K562 (cell line): ENCODE measurements around the gene RER1. TPM values are rescaled to one million over a fixed set of nuclear protein-coding genes. Genes with fewer than 3 reads are reported as not detected.

Source experiments
- JUN ChIP-seq, 2 experiments: sonication (generic) in 1 of 2; formaldehyde crosslinking in 1 of 2; IDR thresholded peaks; 2 replicates each; pipeline versions ENCODE4 v1.6.1 to v1.8.0; 2012 to 2022; ENCODE audit warnings: borderline replicate concordance in 2 of 2, mild to moderate bottlenecking in 2 of 2, improper control_type of control experiment in 1 of 2, low read depth in 1 of 2, low read length in 1 of 2, missing genetic modification reagents in 1 of 2
- SIN3B ChIP-seq: fragments of 450-650 bp; IDR thresholded peaks from 2 replicates; pipeline ENCODE4 v1.6.1; 2017; ENCODE audit warnings: low read depth, mild to moderate bottlenecking, moderate library complexity
- ZNF212 ChIP-seq: fragments of 450-650 bp; formaldehyde crosslinking; IDR thresholded peaks from 2 replicates; pipeline ENCODE4 v1.4.0; 2020; ENCODE audit warnings: mild to moderate bottlenecking
- ZNF239 ChIP-seq: fragments of 250-450 bp; sonication (Bioruptor Pico); IDR thresholded peaks from 2 replicates; pipeline ENCODE4 v1.4.0; 2020; ENCODE audit warnings: mild to moderate bottlenecking
- ZNF384 ChIP-seq: IDR thresholded peaks from 2 replicates; pipeline ENCODE4 v1.6.1; 2012; ENCODE audit warnings: low read depth, low read length, improper control_type of control experiment
- ZNF696 ChIP-seq: fragments of 250-450 bp; sonication (Bioruptor Pico); conservative IDR thresholded peaks from 2 replicates; pipeline ENCODE4 v1.4.0; 2020; ENCODE audit warnings: mild to moderate bottlenecking, moderate library complexity
- polyA plus RNA-seq, 8 experiments: library from polyadenylated mRNA; depleted of rRNA in 4 of 8; stranded (reverse) in 5 of 8; unstranded in 3 of 8; fragments of >200 nt; fragmentation: Nextera tagmentation in 2 of 8; fragmentation: Illumina TruSeq in 1 of 8; extraction: Ambion mirVana in 2 of 8; extraction: Trizol in 1 of 8; gene quantifications; 2 replicates each; pipeline versions ENCODE4 v1.2.1 to v1.2.3, GENCODE V29; 2011 to 2014; ENCODE audit warnings: inconsistent platforms in 1 of 8, missing spikeins in 1 of 8
- total RNA-seq, 7 experiments: library from RNA; depleted of rRNA in 6 of 7; stranded (reverse); fragments of >200 nt in 6 of 7; fragmentation: Illumina TruSeq in 2 of 7; extraction: Trizol in 2 of 7; gene quantifications; 2 replicates each; pipeline versions ENCODE4 v1.2.1 to v1.2.3, GENCODE V29; 2011 to 2021; ENCODE audit warnings: low replicate concordance in 1 of 7
- TF ChIP-seq, protein P1 (sequence below): fragments of 450-650 bp; IDR thresholded peaks from 2 replicates; pipeline ENCODE4 v1.6.1; 2016
- TF ChIP-seq, protein P2 (sequence below): IDR thresholded peaks from 3 replicates; pipeline ENCODE4 v1.6.1; 2011; ENCODE audit warnings: borderline replicate concordance, mild to moderate bottlenecking; ENCODE audit not compliant: insufficient read length, insufficient read depth
- TF ChIP-seq, protein P3 (sequence below), 2 experiments: fragments of 450-650 bp in 1 of 2; sonication (generic) in 1 of 2; formaldehyde crosslinking in 1 of 2; IDR thresholded peaks; 2 replicates each; pipeline versions ENCODE4 v1.7.1 to v1.9.0; 2016 to 2022; ENCODE audit warnings: inconsistent platforms in 1 of 2, mild to moderate bottlenecking in 1 of 2, missing genetic modification reagents in 1 of 2

RER1 gene
- total and polyA plus RNA-seq, 9 of the 15 experiments (the other 6 are each of a cell fraction or from before 2014, with no cell fraction given) = 19.6 to 354 (median 183) TPM

DNA sequence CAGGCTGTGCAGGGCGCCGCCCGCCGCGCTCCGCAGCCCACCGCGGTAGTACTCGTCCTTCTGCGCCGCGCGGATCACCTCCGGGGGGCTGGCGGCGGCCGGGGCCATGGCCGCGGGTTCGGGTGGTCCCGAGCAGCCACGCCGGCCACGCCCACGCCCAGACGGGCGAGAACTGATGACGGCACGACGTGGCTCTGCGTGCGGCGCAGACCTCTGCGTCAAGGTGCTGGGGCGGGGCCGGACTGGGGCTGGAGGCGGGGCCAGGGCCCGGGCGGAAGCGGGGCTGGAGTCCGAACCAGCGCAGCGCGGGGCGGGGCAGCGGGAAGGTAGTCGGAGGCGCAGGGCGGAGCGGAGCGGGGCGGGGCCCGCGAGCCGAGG lies 20.7 kb downstream of the RER1 start, which contains the start of gene PEX10 (continued):
- TF ChIP-seq, protein P1, sequence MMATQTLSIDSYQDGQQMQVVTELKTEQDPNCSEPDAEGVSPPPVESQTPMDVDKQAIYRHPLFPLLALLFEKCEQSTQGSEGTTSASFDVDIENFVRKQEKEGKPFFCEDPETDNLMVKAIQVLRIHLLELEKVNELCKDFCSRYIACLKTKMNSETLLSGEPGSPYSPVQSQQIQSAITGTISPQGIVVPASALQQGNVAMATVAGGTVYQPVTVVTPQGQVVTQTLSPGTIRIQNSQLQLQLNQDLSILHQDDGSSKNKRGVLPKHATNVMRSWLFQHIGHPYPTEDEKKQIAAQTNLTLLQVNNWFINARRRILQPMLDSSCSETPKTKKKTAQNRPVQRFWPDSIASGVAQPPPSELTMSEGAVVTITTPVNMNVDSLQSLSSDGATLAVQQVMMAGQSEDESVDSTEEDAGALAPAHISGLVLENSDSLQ = no peak
- TF ChIP-seq ZNF384 = no peak
- peak; percentile 96 for TF ChIP-seq SIN3B
- TF ChIP-seq ZNF239 (CRISPR knock-in tag) = no peak
- TF ChIP-seq ZNF212 (CRISPR knock-in tag) = no peak
- TF ChIP-seq, protein P2, sequence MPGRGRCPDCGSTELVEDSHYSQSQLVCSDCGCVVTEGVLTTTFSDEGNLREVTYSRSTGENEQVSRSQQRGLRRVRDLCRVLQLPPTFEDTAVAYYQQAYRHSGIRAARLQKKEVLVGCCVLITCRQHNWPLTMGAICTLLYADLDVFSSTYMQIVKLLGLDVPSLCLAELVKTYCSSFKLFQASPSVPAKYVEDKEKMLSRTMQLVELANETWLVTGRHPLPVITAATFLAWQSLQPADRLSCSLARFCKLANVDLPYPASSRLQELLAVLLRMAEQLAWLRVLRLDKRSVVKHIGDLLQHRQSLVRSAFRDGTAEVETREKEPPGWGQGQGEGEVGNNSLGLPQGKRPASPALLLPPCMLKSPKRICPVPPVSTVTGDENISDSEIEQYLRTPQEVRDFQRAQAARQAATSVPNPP = no peak
- no peak for TF ChIP-seq ZNF696 (CRISPR knock-in tag)
- TF ChIP-seq, protein P3, sequence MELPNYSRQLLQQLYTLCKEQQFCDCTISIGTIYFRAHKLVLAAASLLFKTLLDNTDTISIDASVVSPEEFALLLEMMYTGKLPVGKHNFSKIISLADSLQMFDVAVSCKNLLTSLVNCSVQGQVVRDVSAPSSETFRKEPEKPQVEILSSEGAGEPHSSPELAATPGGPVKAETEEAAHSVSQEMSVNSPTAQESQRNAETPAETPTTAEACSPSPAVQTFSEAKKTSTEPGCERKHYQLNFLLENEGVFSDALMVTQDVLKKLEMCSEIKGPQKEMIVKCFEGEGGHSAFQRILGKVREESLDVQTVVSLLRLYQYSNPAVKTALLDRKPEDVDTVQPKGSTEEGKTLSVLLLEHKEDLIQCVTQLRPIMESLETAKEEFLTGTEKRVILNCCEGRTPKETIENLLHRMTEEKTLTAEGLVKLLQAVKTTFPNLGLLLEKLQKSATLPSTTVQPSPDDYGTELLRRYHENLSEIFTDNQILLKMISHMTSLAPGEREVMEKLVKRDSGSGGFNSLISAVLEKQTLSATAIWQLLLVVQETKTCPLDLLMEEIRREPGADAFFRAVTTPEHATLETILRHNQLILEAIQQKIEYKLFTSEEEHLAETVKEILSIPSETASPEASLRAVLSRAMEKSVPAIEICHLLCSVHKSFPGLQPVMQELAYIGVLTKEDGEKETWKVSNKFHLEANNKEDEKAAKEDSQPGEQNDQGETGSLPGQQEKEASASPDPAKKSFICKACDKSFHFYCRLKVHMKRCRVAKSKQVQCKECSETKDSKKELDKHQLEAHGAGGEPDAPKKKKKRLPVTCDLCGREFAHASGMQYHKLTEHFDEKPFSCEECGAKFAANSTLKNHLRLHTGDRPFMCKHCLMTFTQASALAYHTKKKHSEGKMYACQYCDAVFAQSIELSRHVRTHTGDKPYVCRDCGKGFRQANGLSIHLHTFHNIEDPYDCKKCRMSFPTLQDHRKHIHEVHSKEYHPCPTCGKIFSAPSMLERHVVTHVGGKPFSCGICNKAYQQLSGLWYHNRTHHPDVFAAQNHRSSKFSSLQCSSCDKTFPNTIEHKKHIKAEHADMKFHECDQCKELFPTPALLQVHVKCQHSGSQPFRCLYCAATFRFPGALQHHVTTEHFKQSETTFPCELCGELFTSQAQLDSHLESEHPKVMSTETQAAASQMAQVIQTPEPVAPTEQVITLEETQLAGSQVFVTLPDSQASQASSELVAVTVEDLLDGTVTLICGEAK (IDR thresholded peaks at IDR 0.05) = no peak
- TF ChIP-seq, protein P3 (CRISPR knock-in tag; IDR thresholded peaks at IDR 0.05) = no peak
- TF ChIP-seq JUN (IDR thresholded peaks at IDR 0.05; ENCODE audit: borderline replicate concordance, low read depth, low read length) = peak; percentile 73; the same call in 1 of the 2 replicates
- TF ChIP-seq JUN (CRISPR knock-in tag; IDR thresholded peaks at IDR 0.05; ENCODE audit: borderline replicate concordance) = no peak
